ENCODE measurements around the gene PISD. TPM values are rescaled to one million over a fixed set of nuclear protein-coding genes. Genes with fewer than 3 reads are reported as not detected.

The PISD gene
- total and polyA plus RNA-seq, 2 donors (not counting 1 experiment from before 2014, with no cell fraction given), result 21.1 to 25.6 TPM

- Histone ChIP-seq H3K4me2 (ENCODE audit: extremely low read depth, insufficient read depth, low read length) (no peak overlapping the region), H3K27ac (ENCODE audit: insufficient read depth, low read length) (no peak overlapping the region), H4K20me1 (ENCODE audit: control insufficient read depth, extremely low read depth, insufficient read depth, low read length) (no peaks in the 10 kb centered on the region), H3K4me1 (ENCODE audit: control insufficient read depth, extremely low read depth, insufficient read depth, low read length) (no peaks in the 10 kb centered on the region), H3K36me3 (ENCODE audit: control insufficient read depth, insufficient read depth, low read length) (peaks cover 2% of the 10 kb centered on the region), H3K9me3 (ENCODE audit: control insufficient read depth, insufficient read depth, low read depth, low read length) (no peaks in the 10 kb centered on the region), H3K4me3 (replicated peaks in 1 of 4; ENCODE audit: control extremely low read depth in 1 of 4, insufficient read depth in 1 of 4, low read depth in 3 of 4, low read length in 4 of 4) (no peak overlapping the region), H3K9ac (ENCODE audit: insufficient read depth, low read length) (no peak overlapping the region), H3K27me3 (ENCODE audit: control insufficient read depth, insufficient read depth, low read length) (no peaks in the 10 kb centered on the region), H2AFZ (ENCODE audit: low read length) (no peak overlapping the region), H3K79me2 (ENCODE audit: control insufficient read depth, insufficient read depth, low read length) (no peaks in the 10 kb centered on the region)
- TF ChIP-seq CTCF (conservative IDR thresholded peaks at IDR 0.05 in 1 of 2, IDR thresholded peaks at IDR 0.05 in 1 of 2; ENCODE audit: low read depth in 1 of 2, low read length in 2 of 2), result no peak
- DNase-seq (ENCODE audit: low read depth in 2 of 2), result no peak
These were observed 83.8 kb downstream of the PISD start for GRCh38 chr22:31578171-31578570.

DNA sequence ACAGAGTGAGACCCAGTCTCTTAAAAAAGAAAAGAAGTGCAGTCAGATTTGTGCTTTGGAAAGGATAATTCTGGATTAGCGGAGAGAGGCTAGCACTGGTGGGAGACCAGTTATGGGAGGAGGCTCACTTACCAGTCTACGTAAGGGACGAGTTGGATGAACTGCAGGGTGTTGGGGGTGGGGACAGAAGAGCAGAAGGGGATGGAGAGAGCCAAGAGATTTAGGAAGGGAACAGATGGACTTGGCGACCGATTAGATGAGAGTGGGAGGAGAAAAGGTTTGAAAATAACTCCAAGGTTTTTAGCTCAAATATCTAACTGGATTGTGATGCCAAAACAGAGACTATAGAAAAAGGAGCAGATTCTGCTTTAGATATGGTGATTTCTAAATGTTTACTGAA is 84.3 kb downstream of the PISD start:
- Histone ChIP-seq H3K9ac (ENCODE audit: insufficient read depth, low read length) (no peak overlapping the region), H3K4me1 (ENCODE audit: control insufficient read depth, extremely low read depth, insufficient read depth, low read length) (no peaks in the 10 kb centered on the region), H3K79me2 (ENCODE audit: control insufficient read depth, insufficient read depth, low read length) (no peaks in the 10 kb centered on the region), H3K36me3 (ENCODE audit: control insufficient read depth, insufficient read depth, low read length) (peaks cover 2% of the 10 kb centered on the region), H4K20me1 (ENCODE audit: control insufficient read depth, extremely low read depth, insufficient read depth, low read length) (no peaks in the 10 kb centered on the region), H3K9me3 (ENCODE audit: control insufficient read depth, insufficient read depth, low read depth, low read length) (no peaks in the 10 kb centered on the region), H3K4me2 (ENCODE audit: extremely low read depth, insufficient read depth, low read length) (no peak overlapping the region), H3K27me3 (ENCODE audit: control insufficient read depth, insufficient read depth, low read length) (no peaks in the 10 kb centered on the region), H3K4me3 (replicated peaks in 1 of 4; ENCODE audit: control extremely low read depth in 1 of 4, insufficient read depth in 1 of 4, low read depth in 3 of 4, low read length in 4 of 4) (no peak overlapping the region), H3K27ac (ENCODE audit: insufficient read depth, low read length) (no peak overlapping the region), H2AFZ (ENCODE audit: low read length) (no peak overlapping the region)
- TF ChIP-seq CTCF (conservative IDR thresholded peaks at IDR 0.05 in 1 of 2, IDR thresholded peaks at IDR 0.05 in 1 of 2; ENCODE audit: low read depth in 1 of 2, low read length in 2 of 2), result no peak
- TF ChIP-seq EZH2 (IDR thresholded peaks at IDR 0.05; ENCODE audit: low read length, missing control alignments), result no peak
- DNase-seq (ENCODE audit: low read depth in 2 of 2), result no peak

DNA sequence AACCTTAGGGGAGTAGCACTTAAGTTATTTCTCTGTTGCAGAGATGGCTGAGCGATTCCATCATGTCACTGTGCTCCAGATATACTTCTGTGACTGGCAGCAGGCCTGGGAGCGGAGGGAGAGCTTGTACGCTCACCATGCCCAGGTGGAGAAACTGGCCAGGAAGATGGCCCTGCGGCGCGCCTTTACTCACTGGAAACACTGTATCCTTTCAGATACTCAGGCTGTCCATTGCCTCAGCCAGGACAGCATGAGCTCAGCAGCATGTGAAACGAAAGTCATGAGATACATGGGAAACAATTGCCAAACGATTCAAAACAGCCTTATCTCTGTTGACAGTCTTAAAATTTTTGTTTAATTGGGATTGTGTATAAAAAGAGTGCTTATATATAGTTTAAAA is 86.8 kb downstream of the PISD start:
- H3K27me3 ChIP-seq (ENCODE audit: control insufficient read depth, insufficient read depth, low read length), result no peaks in the 10 kb centered on the region
- H3K4me3 ChIP-seq (replicated peaks in 1 of 4; ENCODE audit: control extremely low read depth in 1 of 4, insufficient read depth in 1 of 4, low read depth in 3 of 4, low read length in 4 of 4), result no peak overlapping the region
- no peaks in the 10 kb centered on the region for H3K9me3 ChIP-seq (ENCODE audit: control insufficient read depth, insufficient read depth, low read depth, low read length)
- H3K27ac ChIP-seq (ENCODE audit: insufficient read depth, low read length), result no peak overlapping the region
- no peak overlapping the region for H3K9ac ChIP-seq (ENCODE audit: insufficient read depth, low read length)
- TF ChIP-seq CTCF (conservative IDR thresholded peaks at IDR 0.05 in 1 of 2, IDR thresholded peaks at IDR 0.05 in 1 of 2; ENCODE audit: low read depth in 1 of 2, low read length in 2 of 2) (no peak), EZH2 (IDR thresholded peaks at IDR 0.05; ENCODE audit: low read length, missing control alignments) (no peak)
- no peaks in the 10 kb centered on the region for H4K20me1 ChIP-seq (ENCODE audit: control insufficient read depth, extremely low read depth, insufficient read depth, low read length)
- H3K79me2 ChIP-seq (ENCODE audit: control insufficient read depth, insufficient read depth, low read length), result no peaks in the 10 kb centered on the region
- H2AFZ ChIP-seq (ENCODE audit: low read length), result no peak overlapping the region
- no peak for DNase-seq (ENCODE audit: low read depth in 2 of 2)
- H3K36me3 ChIP-seq (ENCODE audit: control insufficient read depth, insufficient read depth, low read length), result peaks cover 2% of the 10 kb centered on the region
- no peak overlapping the region for H3K4me2 ChIP-seq (ENCODE audit: extremely low read depth, insufficient read depth, low read length)
- H3K4me1 ChIP-seq (ENCODE audit: control insufficient read depth, extremely low read depth, insufficient read depth, low read length), result no peaks in the 10 kb centered on the region
